ENCODE data around the gene ADH4.
"Not testable (repeated sequence)": the region's sequence is repeated elsewhere in the genome, so short reads cannot be mapped to it uniquely, and the experiment has no call there.

Gene ADH4

DNA sequence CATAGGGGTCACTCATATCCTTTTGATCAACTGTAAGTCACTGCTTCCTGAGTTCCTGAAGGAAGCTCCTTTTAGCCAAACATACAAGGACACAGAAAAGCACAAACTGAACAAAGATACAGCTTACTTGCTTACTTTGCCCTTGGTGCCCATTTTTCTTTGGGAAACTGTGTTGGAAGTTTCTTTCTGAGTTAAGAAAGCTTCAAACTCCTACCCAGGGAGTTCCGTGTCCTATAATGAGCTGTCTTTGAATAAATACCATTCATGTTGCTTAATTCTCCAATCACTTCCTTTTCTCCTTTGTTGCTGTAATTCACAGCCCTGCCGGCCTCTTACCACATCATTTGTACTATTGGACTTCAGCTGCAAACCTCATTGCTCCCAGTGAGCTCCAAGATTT lies at the start of gene ADH4:
Gene ADH4, minus strand, starts transcription at position 228 of the 400 bp plus-strand sequence. Its CDS starts 75 bp downstream, at position 153.
- no peak within 1 kb of the TSS for H3K4me3 Mint-ChIP-seq
- H3K4me1 Mint-ChIP-seq: no peaks in the 10 kb centered on the region
- no peaks in the 10 kb centered on the region for H3K27me3 Mint-ChIP-seq
- no peak for ATAC-seq (replicated peaks)
- DNase-seq: no peak
- H3K9me3 Mint-ChIP-seq: no peaks in the 10 kb centered on the region
- H3K27ac Mint-ChIP-seq: no peak within 1 kb of the TSS
- H3K36me3 Mint-ChIP-seq: no peaks in the 10 kb centered on the region

GRCh38 chr4:99190336-99190735 lies 46.2 kb upstream of the ADH4 start:
- Mint-ChIP-seq H3K9me3 (peaks cover 16 to 24% of the 10 kb centered on the region in 2 donors), H3K27ac (no peak overlapping the region), H3K4me3 (no peak overlapping the region), H3K27me3 (no peaks in the 10 kb centered on the region), H3K36me3 (peaks cover 5 to 16% of the 10 kb centered on the region in 2 donors), H3K4me1 (no peaks in the 10 kb centered on the region)
- DNase-seq (no peak), ATAC-seq (replicated peaks) (no peak)

- not testable (repeated sequence) for H3K27ac Mint-ChIP-seq; H3K27me3 Mint-ChIP-seq; H3K4me1 Mint-ChIP-seq; DNase-seq; ATAC-seq (replicated peaks); H3K4me3 Mint-ChIP-seq
- peaks cover 19 to 27% of the 10 kb centered on the region in 2 donors for H3K9me3 Mint-ChIP-seq
- peaks cover 7 to 19% of the 10 kb centered on the region in 2 donors for H3K36me3 Mint-ChIP-seq
These were observed 45.8 kb upstream of the ADH4 start for GRCh38 chr4:99189900-99190299.

DNA sequence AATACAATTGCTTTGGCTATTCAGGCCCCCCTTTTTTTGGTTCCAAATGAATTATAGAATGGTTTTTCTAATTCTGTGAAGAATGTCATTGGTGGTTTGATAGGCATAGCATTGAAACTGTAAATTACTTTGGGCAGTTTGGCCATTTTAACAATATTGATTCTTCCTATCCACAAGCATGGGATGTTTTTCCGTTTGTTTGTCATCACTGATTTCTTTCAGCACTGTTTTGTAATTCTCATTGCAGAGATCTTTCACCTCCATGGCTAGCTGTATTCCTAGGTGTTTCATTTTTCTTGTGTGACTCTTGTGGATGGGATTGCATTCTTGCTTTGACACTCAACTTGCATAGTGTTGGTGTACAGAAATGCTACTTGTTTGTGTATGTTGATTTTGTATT lies 41.9 kb upstream of the ADH4 start:
- ATAC-seq (replicated peaks) (no peak), DNase-seq (no peak)
- Mint-ChIP-seq H3K27ac (no peak overlapping the region), H3K4me3 (no peak overlapping the region), H3K9me3 (peaks cover 15 to 26% of the 10 kb centered on the region in 2 donors), H3K27me3 (no peaks in the 10 kb centered on the region), H3K4me1 (no peaks in the 10 kb centered on the region), H3K36me3 (peaks cover 7 to 22% of the 10 kb centered on the region in 2 donors)

- peaks cover 4 to 18% of the 10 kb centered on the region in 2 donors for H3K36me3 Mint-ChIP-seq
- ATAC-seq (replicated peaks): no peak
- peaks cover 12 to 23% of the 10 kb centered on the region in 2 donors for H3K9me3 Mint-ChIP-seq
These were observed 41.5 kb upstream of the ADH4 start for GRCh38 chr4:99185581-99185980.

GRCh38 chr4:99180382-99181070 lies 36.4 kb upstream of the ADH4 start:
- no peak for ATAC-seq (replicated peaks)
- peaks cover 16 to 17% of the 10 kb centered on the region in 2 donors for H3K36me3 Mint-ChIP-seq
- no peak overlapping the region for H3K27ac Mint-ChIP-seq
- H3K9me3 Mint-ChIP-seq: peaks cover 13 to 15% of the 10 kb centered on the region in 2 donors
- H3K4me3 Mint-ChIP-seq: no peak overlapping the region
- no peaks in the 10 kb centered on the region for H3K4me1 Mint-ChIP-seq
- H3K27me3 Mint-ChIP-seq: no peaks in the 10 kb centered on the region
- DNase-seq: no peak

More at GRCh38 chr4:99185581-99185980, 41.5 kb upstream of the ADH4 start:
- no peaks in the 10 kb centered on the region for H3K27me3 Mint-ChIP-seq
- no peak overlapping the region for H3K27ac Mint-ChIP-seq
- no peak for DNase-seq
- H3K4me1 Mint-ChIP-seq: no peaks in the 10 kb centered on the region
- H3K4me3 Mint-ChIP-seq: no peak overlapping the region

GRCh38 chr4:99179626-99180025 lies 35.5 kb upstream of the ADH4 start:
- H3K36me3 Mint-ChIP-seq: peaks cover 12 to 16% of the 10 kb centered on the region in 2 donors
- ATAC-seq (replicated peaks) (no peak), DNase-seq (no peak)
- no peak overlapping the region for H3K27ac Mint-ChIP-seq
- H3K27me3 Mint-ChIP-seq: no peaks in the 10 kb centered on the region
- H3K9me3 Mint-ChIP-seq: peaks cover 11 to 13% of the 10 kb centered on the region in 2 donors
- no peak overlapping the region for H3K4me3 Mint-ChIP-seq
- no peaks in the 10 kb centered on the region for H3K4me1 Mint-ChIP-seq

GRCh38 chr4:99179178-99179577 lies 35.1 kb upstream of the ADH4 start:
- Mint-ChIP-seq H3K4me3 (no peak overlapping the region), H3K9me3 (peaks cover 11 to 12% of the 10 kb centered on the region in 2 donors), H3K4me1 (no peaks in the 10 kb centered on the region), H3K27me3 (no peaks in the 10 kb centered on the region), H3K27ac (no peak overlapping the region), H3K36me3 (peaks cover 12 to 16% of the 10 kb centered on the region in 2 donors)
- ATAC-seq (replicated peaks) (no peak), DNase-seq (no peak)

DNA sequence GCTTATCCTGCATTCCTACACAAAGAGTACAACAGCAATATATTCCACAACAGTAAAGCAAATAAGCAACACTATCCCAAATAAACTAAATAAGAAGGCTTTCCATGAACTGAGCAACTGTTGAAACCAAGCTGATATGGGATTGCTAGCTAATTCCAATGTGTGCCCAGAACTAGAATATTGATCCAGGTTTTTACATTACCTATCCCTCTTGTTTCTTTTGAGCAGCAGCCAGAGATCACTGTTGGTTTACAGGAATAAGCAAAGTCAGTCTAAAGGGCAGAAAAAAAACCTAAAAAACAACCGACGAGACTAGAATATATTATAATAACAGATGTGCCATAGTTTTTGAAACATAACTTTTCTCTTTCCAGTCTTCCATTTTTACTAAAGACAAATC lies 22.4 kb upstream of the ADH4 start:
- no peaks in the 10 kb centered on the region for H3K27me3 Mint-ChIP-seq
- ATAC-seq (replicated peaks) (no peak), DNase-seq (no peak)
- peaks cover 0 to 2% of the 10 kb centered on the region in 2 donors for H3K36me3 Mint-ChIP-seq
- H3K4me3 Mint-ChIP-seq: no peak overlapping the region
- H3K4me1 Mint-ChIP-seq: no peaks in the 10 kb centered on the region
- H3K9me3 Mint-ChIP-seq: peaks cover 2 to 7% of the 10 kb centered on the region in 2 donors
- no peak overlapping the region for H3K27ac Mint-ChIP-seq

DNA sequence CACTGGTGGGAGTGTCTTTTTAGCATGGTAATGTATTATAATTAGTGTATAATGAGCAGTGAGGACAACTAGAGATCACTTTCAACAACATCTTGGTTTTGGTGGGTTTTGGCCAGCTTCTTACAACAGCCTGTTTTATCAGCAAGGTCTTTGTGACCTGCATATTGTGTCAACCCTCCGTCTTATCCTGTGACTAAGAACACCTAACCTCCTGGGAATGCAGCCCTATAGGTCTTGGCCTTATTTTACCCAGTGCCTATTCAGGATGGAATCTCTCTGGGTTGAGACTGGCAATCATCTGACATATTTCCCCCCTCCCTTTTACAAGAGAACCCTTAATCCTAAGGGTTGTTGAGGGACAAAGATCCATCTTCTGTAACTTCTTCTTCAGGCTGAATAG lies 21.9 kb upstream of the ADH4 start:
- peaks cover 2 to 7% of the 10 kb centered on the region in 2 donors for H3K9me3 Mint-ChIP-seq
- ATAC-seq (replicated peaks): no peak

DNA sequence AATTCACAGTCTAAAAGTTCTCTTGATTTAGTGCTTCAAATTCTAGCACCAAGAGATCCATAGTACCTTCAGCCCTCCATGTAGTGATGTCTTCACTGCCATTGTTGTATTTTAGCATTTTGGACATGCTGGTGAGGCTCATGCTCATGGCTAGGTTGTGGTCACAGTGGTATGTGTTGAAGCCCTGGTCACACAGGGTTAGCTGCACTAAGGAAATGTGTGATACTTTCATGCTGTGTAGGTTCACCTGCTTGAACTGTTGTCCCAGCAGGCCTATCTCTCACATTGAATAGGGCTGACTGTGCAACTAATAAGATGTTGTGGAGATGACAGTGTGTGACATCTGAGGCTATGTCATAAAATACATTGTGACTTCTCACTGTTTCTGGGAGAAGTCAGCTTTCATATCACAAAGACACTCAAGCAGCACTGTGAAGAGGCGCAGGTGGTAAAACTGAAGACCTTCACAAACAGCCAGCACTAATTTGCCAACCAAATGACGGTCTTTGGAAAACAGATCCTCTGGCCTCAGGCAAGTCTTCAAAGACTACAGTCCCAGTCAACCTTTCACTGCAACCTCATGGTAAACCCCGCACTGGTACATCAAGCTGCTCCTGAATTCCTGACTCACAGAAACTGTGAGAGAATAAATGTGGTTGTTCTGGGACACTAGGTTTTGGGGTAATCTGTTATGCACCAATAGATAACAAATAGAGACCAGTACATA lies 17.4 kb upstream of the ADH4 start:
- Mint-ChIP-seq H3K9me3 (peaks cover 0 to 2% of the 10 kb centered on the region in 2 donors), H3K4me1 (no peaks in the 10 kb centered on the region), H3K36me3 (peaks cover 0 to 2% of the 10 kb centered on the region in 2 donors), H3K4me3 (no peak overlapping the region), H3K27ac (no peak overlapping the region), H3K27me3 (no peaks in the 10 kb centered on the region)
- DNase-seq (no peak), ATAC-seq (replicated peaks) (no peak)

More for the DNA sequence above, 21.9 kb upstream of the ADH4 start:
- Mint-ChIP-seq H3K27me3 (no peaks in the 10 kb centered on the region), H3K27ac (no peak overlapping the region), H3K4me3 (no peak overlapping the region), H3K4me1 (no peaks in the 10 kb centered on the region), H3K36me3 (peaks cover 0 to 2% of the 10 kb centered on the region in 2 donors)
- no peak for DNase-seq

GRCh38 chr4:99159699-99160098 lies 15.6 kb upstream of the ADH4 start:
- H3K9me3 Mint-ChIP-seq: no peaks in the 10 kb centered on the region
- no peaks in the 10 kb centered on the region for H3K4me1 Mint-ChIP-seq
- H3K4me3 Mint-ChIP-seq: no peak overlapping the region
- H3K36me3 Mint-ChIP-seq: no peaks in the 10 kb centered on the region
- DNase-seq (no peak), ATAC-seq (replicated peaks) (no peak)
- H3K27ac Mint-ChIP-seq: no peak overlapping the region
- H3K27me3 Mint-ChIP-seq: no peaks in the 10 kb centered on the region

- DNase-seq: no peak
- Mint-ChIP-seq H3K4me1 (no peaks in the 10 kb centered on the region), H3K27ac (no peak overlapping the region), H3K36me3 (no peaks in the 10 kb centered on the region), H3K9me3 (no peaks in the 10 kb centered on the region), H3K27me3 (no peaks in the 10 kb centered on the region), H3K4me3 (no peak overlapping the region)
- no peak for ATAC-seq (replicated peaks)
These were observed 13.4 kb upstream of the ADH4 start for GRCh38 chr4:99157478-99157935.

- no peaks in the 10 kb centered on the region for H3K27me3 Mint-ChIP-seq
- H3K4me1 Mint-ChIP-seq: no peaks in the 10 kb centered on the region
- H3K9me3 Mint-ChIP-seq: no peaks in the 10 kb centered on the region
- H3K4me3 Mint-ChIP-seq: no peak overlapping the region
- ATAC-seq (replicated peaks): no peak
- H3K27ac Mint-ChIP-seq: no peak overlapping the region
- H3K36me3 Mint-ChIP-seq: no peaks in the 10 kb centered on the region
- DNase-seq: no peak
These were observed 12.9 kb upstream of the ADH4 start for GRCh38 chr4:99156992-99157391.

All from stimulated activated naive B cell treated with anti-CD40 and anti-IgM and Interleukin-4, amounts not matched to agents 10 μg/mL and 1 μg/mL and 100 μg/mL, for 72 hours (primary cell).